Heart left ventricle (tissue), 13 donors: ENCODE data around the gene MYL6.

ENCODE experiments used
- POLR2A ChIP-seq, 2 donors: fragments of 450-650 bp; IDR thresholded peaks; one replicate each; pipeline ENCODE4 v1.6.1; 2017; ENCODE audit warnings: antibody characterized with exemption in 2 of 2, mild to moderate bottlenecking in 2 of 2, moderate library complexity in 2 of 2
- TF ChIP-seq, protein P1 (sequence below), 12 donors: fragments of 200-600 bp; sonication (generic) in 4 of 12; IDR thresholded peaks; one replicate each; pipeline versions ENCODE4 v1.5.0 to v1.8.0; 2018 to 2022; ENCODE audit warnings: antibody characterized with exemption in 12 of 12, mild to moderate bottlenecking in 5 of 12
- donor health status: ischemic (EF 13 %, LVEDD 7.1; RV severe dilation, severe dysfunction).
- donor health status: DM: no; HTN: yes; CAD: no.
- donor health status: DM: no; HTN: no; CAD: no.
- donor health status: ischemic (EF 25% LVEDD 6.9; RV normal size, moderate dysfunction).
- donor health status: ischemic (EF 25% LVEDD 5.7; RV mildly dilated, moderate dysfunction).
- donor health status: ischemic (EF 35%, LVEDD 5.7; RV mildly dilated, moderate dysfunction).
- donor health status: nonischemic (EF 11% LVEDD 7.7; RV severe dilation, severe dysfunction).
- donor health status: DM: yes; HTN: yes; CAD: no.
- donor health status: PGD.
- donor health status: ischemic (EF 29% LVEDD 5.4; RV normal size, mild dysfunction).
- donor health status: nonischemic (EF 23%, LVEDD 6.1; RV moderate dilation, normal function).

DNA sequence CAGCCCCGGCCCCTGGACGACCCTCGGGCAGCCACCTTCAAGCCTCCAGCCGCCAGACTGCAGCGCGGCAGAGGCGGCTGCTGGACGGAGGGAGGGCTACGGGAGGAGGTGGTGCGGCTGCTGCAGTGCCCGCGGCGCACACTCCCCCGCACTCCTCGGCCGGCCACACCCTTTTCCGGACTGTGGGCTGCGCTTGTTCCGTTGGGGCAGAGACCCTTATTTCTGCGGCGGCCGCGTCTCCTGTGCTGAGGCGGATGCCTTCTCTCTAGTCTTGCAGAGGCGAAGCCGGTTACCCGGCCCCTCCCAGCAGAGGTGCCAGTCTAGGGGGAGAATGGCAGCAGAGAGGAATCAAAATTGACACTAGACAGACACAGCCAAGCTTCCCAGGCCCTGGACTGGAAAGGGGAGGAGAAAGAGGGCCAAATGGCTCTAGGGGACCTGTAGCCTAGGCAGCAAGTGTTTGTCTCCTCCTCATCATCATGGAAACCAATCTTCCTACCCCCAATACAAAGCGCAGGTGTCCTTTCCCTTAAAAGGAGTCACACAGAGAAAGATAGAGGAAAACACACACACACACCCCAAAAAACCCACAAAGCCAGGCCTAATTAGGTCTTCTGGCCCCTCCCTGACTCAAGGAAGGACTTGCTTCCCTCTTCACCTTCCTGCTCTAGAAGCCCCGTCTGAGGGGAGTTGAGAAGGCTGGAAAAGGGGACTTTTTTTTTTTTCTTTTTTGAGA, 28.8 kb upstream of the MYL6 start:
- peak in 1 of 2 donors; percentile 25 for TF ChIP-seq POLR2A (IDR thresholded peaks at IDR 0.05)
- TF ChIP-seq, protein P1, sequence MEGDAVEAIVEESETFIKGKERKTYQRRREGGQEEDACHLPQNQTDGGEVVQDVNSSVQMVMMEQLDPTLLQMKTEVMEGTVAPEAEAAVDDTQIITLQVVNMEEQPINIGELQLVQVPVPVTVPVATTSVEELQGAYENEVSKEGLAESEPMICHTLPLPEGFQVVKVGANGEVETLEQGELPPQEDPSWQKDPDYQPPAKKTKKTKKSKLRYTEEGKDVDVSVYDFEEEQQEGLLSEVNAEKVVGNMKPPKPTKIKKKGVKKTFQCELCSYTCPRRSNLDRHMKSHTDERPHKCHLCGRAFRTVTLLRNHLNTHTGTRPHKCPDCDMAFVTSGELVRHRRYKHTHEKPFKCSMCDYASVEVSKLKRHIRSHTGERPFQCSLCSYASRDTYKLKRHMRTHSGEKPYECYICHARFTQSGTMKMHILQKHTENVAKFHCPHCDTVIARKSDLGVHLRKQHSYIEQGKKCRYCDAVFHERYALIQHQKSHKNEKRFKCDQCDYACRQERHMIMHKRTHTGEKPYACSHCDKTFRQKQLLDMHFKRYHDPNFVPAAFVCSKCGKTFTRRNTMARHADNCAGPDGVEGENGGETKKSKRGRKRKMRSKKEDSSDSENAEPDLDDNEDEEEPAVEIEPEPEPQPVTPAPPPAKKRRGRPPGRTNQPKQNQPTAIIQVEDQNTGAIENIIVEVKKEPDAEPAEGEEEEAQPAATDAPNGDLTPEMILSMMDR (IDR thresholded peaks at IDR 0.05), result no peak
